Pancreas (tissue), 10 donors: ENCODE results near the gene P4HA1. TPM values are rescaled to one million over a fixed set of nuclear protein-coding genes. Genes with fewer than 3 reads are reported as not detected.
A peak's percentile ranks its signal among the peaks of the same experiment; 100 is the strongest.

Experiments used
- ATAC-seq, 4 donors: fragments of 200-7000 bp; cut with Tn5 transposase; one replicate each; pipeline versions ENCODE4 v1.8.0 to v1.9.1; 2020; ENCODE audit warnings: mild to moderate bottlenecking in 4 of 4, moderate library complexity in 4 of 4
- DNase-seq, 6 donors: peaks; one replicate each; pipeline ENCODE4 v3.0.0-alpha.2; 2020
- FAIRE-seq: peaks from 2 replicates; lab custom pipeline; 2012; peaks lifted over from hg19 to GRCh38; lab: Jason Lieb, UNC
- H3K27ac ChIP-seq, 4 donors: fragments of 200-600 bp; sonication (generic); 1 replicate in 3 of 4; 2 replicates in 1 of 4; pipeline versions ENCODE4 v1.5.0 to v1.8.0; 2020
- H3K27me3 ChIP-seq, 4 donors: fragments of 200-600 bp; one replicate each; pipeline ENCODE4 v1.8.0; 2021
- H3K36me3 ChIP-seq, 3 donors: fragments of 200-600 bp; sonication (generic) in 1 of 3; one replicate each; pipeline versions ENCODE4 v1.5.0 to v1.8.0; 2020 to 2021
- H3K4me1 ChIP-seq, 3 donors: fragments of 200-600 bp; one replicate each; pipeline ENCODE4 v1.8.0; 2021
- H3K4me3 ChIP-seq, 4 donors: fragments of 200-600 bp; sonication (generic) in 2 of 4; one replicate each; pipeline versions ENCODE4 v1.5.0 to v1.8.0; 2020 to 2021
- H3K9me3 ChIP-seq, 4 donors: fragments of 200-600 bp; one replicate each; pipeline ENCODE4 v1.8.0; 2021
- WGBS, 2 donors: extraction: QIAGEN DNeasy Blood & Tissue Kit; methylation state at CpG; one replicate each; pipeline ENCODE4 v1.1.7; 2013; 5-methylcytosine and 5-hydroxymethylcytosine counted together
- intact Hi-C, 3 donors: fragments of 100-400 bp; cut with DNase I; formaldehyde crosslinking; loops; one replicate each; pipeline versions ENCODE4 v1.11.1 to v1.14.2; 2022
- polyA plus RNA-seq, 2 donors: library from polyadenylated mRNA; stranded (reverse); fragments of 200-250 nt; gene quantifications; one replicate each; pipeline ENCODE4 v1.2.3, GENCODE V29; 2013
- total RNA-seq, 6 donors: library from RNA; stranded (reverse); fragmentation: NEBNext Ultra II Directional in 4 of 6; extraction: Animal tissue kit (Norgen Biotek cat#: 25700) in 4 of 6; gene quantifications; one replicate each; pipeline versions ENCODE4 v1.2.1 to v1.2.4, GENCODE V29; 2021 to 2023
- TF ChIP-seq, protein P1 (sequence below), 4 donors: fragments of 200-600 bp; sonication (generic) in 3 of 4; IDR thresholded peaks; one replicate each; pipeline versions ENCODE4 v1.5.0 to v1.8.0; 2021; ENCODE audit warnings: antibody characterized with exemption in 4 of 4
- donor health status: healthy with polysubstance abuse.
- donor health status: DM: no; HTN: no; CAD: no; lungs with moderate emphysema.
- donor health status: DM: no; HTN: no; CAD: no.
- donor health status: control.
- donor health status: control.
- donor health status: Bipolar disorder and iron deficiency.
- donor health status: DM: yes; HTN: yes; CAD: no.
- donor health status: DM: no; HTN: no; CAD: no.
- donor health status: DM: no; HTN: no; CAD: no.
- donor health status: DM: yes; HTN: yes; CAD: no.

The P4HA1 gene
- total and polyA plus RNA-seq, 8 donors, result 3.8 to 26.1 (median 9.3) TPM

DNA sequence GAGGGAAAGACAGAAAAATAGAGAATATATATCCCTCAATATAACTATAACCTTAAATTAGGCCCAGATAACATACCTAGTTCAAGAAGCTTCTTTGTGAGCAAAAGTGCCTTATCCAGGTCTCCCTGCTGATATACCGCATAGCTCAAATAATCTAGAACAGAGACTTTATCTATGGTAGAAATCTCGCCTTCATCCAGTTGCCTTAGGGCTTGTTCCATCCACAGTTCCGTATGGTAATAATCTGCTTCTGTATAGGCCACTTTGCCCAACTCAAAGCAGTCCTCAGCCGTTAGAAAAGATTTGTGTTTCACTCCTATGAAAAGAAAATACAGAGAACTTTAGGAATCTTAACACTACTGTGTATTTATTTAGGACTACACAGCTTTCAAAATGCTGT, 43.4 kb downstream of the P4HA1 start:
- Histone ChIP-seq H3K36me3 (peaks cover 0 to 6% (median 0%) of the 10 kb centered on the region in 3 donors), H3K4me1 (no peaks in the 10 kb centered on the region), H3K9me3 (no peaks in the 10 kb centered on the region), H3K27ac (no peak overlapping the region), H3K27me3 (no peaks in the 10 kb centered on the region), H3K4me3 (no peak overlapping the region)
- ATAC-seq (no peak), FAIRE-seq (no peak), DNase-seq (no peak)
- 88 to 96% methylated on average over 4 of the region's 4 CpGs for WGBS, 2 donors
- TF ChIP-seq, protein P1, sequence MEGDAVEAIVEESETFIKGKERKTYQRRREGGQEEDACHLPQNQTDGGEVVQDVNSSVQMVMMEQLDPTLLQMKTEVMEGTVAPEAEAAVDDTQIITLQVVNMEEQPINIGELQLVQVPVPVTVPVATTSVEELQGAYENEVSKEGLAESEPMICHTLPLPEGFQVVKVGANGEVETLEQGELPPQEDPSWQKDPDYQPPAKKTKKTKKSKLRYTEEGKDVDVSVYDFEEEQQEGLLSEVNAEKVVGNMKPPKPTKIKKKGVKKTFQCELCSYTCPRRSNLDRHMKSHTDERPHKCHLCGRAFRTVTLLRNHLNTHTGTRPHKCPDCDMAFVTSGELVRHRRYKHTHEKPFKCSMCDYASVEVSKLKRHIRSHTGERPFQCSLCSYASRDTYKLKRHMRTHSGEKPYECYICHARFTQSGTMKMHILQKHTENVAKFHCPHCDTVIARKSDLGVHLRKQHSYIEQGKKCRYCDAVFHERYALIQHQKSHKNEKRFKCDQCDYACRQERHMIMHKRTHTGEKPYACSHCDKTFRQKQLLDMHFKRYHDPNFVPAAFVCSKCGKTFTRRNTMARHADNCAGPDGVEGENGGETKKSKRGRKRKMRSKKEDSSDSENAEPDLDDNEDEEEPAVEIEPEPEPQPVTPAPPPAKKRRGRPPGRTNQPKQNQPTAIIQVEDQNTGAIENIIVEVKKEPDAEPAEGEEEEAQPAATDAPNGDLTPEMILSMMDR (IDR thresholded peaks at IDR 0.05), result no peak
- intact Hi-C loops, result loop anchor here in 1 of 3 donors (10.0 kb wide), 1 partner anchor 688 kb away; no protein-coding TSS in a partner anchor

DNA sequence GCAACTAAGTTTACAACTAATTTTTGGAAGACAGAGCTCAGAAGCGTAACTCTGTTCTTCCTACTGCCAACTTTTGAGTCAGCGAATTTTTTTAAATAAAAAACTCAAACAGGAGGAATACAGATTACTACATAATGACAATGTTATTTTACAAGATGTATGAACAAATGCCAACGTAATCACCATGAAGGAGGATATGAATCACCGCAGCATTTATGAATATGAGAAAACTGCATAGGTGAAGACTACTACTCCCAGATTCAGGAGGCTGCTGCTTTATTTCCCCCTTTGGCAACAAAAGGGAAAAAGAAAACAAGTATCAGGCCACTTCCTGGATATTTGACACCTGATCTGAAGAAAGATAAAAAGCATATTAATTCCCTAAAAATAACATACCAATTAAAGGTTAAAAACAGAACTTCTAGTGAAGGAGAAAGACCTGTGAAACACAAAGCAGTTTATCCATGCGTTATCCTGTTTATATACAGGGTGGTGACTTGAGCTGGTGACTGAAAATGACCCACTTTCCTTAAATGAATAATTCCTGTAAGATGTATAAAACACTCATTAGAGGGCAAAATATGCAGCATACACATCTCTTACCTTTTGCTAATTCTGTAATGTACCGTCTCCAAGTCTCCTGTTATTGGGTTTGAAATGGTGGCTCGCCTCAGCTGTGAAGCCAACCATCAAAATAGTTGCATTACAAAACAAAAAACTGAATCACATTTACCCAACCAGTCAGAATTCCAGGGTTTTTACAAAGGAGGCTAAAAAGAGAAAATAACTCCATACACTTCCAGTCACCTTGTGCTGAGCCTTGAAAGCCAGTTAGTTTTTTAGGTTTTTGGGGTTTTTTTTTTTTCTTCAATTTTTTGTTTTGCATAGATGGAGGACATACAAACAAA, 52.0 kb downstream of the P4HA1 start:
- no peak for DNase-seq

DNA sequence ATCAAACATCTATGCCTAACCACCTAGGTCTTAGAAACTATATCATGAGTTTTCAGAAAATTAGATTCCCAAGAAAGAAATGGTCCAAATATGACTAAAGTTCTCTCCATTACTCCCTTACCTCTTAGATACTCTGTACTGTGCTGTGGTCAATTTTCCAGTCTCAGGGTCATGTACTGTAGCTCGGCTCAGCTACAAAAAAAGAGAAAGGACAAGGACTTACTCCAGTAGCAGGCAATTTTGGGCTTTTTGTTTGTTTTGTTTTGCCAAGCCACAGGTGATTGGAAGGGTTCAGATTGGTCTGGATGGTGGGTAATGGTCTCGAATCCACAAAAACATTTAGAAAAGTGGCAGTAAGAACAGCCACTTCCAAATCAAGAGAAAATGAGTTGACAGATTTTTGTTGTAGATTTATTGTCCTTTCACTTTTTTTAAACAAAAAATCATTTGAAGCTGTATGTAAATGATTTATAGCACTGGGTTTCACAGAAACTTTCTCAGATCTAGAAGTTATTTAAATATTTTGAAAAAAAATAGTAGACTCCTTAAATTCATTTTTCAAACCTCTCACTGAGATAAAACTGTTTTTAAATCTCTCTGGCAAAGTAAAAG, 52.8 kb downstream of the P4HA1 start:
- Histone ChIP-seq H3K27me3 (no peaks in the 10 kb centered on the region), H3K36me3 (peaks cover 0 to 4% (median 0%) of the 10 kb centered on the region in 3 donors), H3K27ac (peak overlapping the region in 1 of 4 donors; percentile 34), H3K4me1 (peaks cover 0 to 10% (median 0%) of the 10 kb centered on the region in 3 donors), H3K9me3 (no peaks in the 10 kb centered on the region), H3K4me3 (no peak overlapping the region)
- WGBS, 2 donors, result 66 to 78% methylated on average over 2 of the region's 2 CpGs
- DNase-seq (no peak), FAIRE-seq (no peak), ATAC-seq (no peak)
- intact Hi-C loops, result no loop called here
- TF ChIP-seq, protein P1 (IDR thresholded peaks at IDR 0.05), result no peak

More for the DNA sequence above, 52.0 kb downstream of the P4HA1 start:
- peak overlapping the region in 2 of 4 donors; percentile 30 to 34 for H3K27ac ChIP-seq
- H3K27me3 ChIP-seq, result no peaks in the 10 kb centered on the region
- WGBS, 2 donors, result 73 to 77% methylated on average over 7 of the region's 7 CpGs
- ATAC-seq (peak in 3 of 4 donors; percentile 14 to 49 (median 32)), FAIRE-seq (no peak)
- H3K4me1 ChIP-seq, result peaks cover 0 to 10% (median 0%) of the 10 kb centered on the region in 3 donors
- H3K4me3 ChIP-seq, result no peak overlapping the region
- TF ChIP-seq, protein P1 (IDR thresholded peaks at IDR 0.05), result no peak
- peaks cover 0 to 4% (median 0%) of the 10 kb centered on the region in 3 donors for H3K36me3 ChIP-seq
- no peaks in the 10 kb centered on the region for H3K9me3 ChIP-seq
- intact Hi-C loops, result no loop called here

DNA sequence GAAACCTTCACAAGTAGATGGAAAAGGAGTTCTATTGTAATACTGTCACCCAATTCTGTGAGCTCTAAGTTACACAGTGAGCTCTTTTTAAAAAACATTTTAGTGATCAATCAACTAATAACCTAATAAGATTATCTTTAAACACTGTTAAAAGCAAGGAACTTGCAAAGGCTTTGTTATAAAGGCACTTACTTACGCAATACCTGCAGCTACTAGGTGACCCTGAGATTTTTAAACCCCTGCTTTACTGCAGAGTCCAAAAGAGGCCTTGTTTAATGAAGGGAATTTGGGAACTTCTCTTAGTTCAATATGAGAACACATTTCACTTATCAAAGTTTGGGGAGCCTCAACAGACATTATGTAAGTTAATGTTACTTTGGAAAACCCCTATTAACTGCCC, 53.3 kb downstream of the P4HA1 start:
- Histone ChIP-seq H3K27ac (no peak overlapping the region), H3K36me3 (peaks cover 0 to 4% (median 0%) of the 10 kb centered on the region in 3 donors), H3K27me3 (no peaks in the 10 kb centered on the region), H3K9me3 (no peaks in the 10 kb centered on the region), H3K4me1 (peaks cover 0 to 10% (median 0%) of the 10 kb centered on the region in 3 donors), H3K4me3 (no peak overlapping the region)
- FAIRE-seq, result no peak
- TF ChIP-seq, protein P1 (IDR thresholded peaks at IDR 0.05), result no peak
- ATAC-seq, result no peak
- intact Hi-C loops, result no loop called here
- 95 to 98% methylated on average over 1 of the region's 1 CpG for WGBS, 2 donors
- DNase-seq, result no peak
